ENCODE measurements around the gene PRRX1.

Gene PRRX1

GRCh38 chr1:170720661-170721060 lies 56.7 kb downstream of the PRRX1 start:
- Mint-ChIP-seq H3K9me3 (no peaks in the 10 kb centered on the region), H3K27me3 (peaks cover 7% of the 10 kb centered on the region), H3K36me3 (no peaks in the 10 kb centered on the region), H3K4me1 (no peaks in the 10 kb centered on the region), H3K4me3 (no peak overlapping the region), H3K27ac (no peak overlapping the region)

GRCh38 chr1:170721621-170722020 lies 57.7 kb downstream of the PRRX1 start:
- Mint-ChIP-seq H3K27ac (no peak overlapping the region), H3K4me1 (no peaks in the 10 kb centered on the region), H3K4me3 (no peak overlapping the region), H3K9me3 (no peaks in the 10 kb centered on the region), H3K27me3 (peaks cover 7% of the 10 kb centered on the region), H3K36me3 (no peaks in the 10 kb centered on the region)

GRCh38 chr1:170723518-170723917 lies 59.6 kb downstream of the PRRX1 start:
- H3K4me1 Mint-ChIP-seq: no peaks in the 10 kb centered on the region
- no peaks in the 10 kb centered on the region for H3K9me3 Mint-ChIP-seq
- peaks cover 9% of the 10 kb centered on the region for H3K27me3 Mint-ChIP-seq
- no peak overlapping the region for H3K27ac Mint-ChIP-seq
- H3K4me3 Mint-ChIP-seq: no peak overlapping the region
- no peaks in the 10 kb centered on the region for H3K36me3 Mint-ChIP-seq

- Mint-ChIP-seq H3K36me3 (no peaks in the 10 kb centered on the region), H3K27ac (no peak overlapping the region), H3K9me3 (no peaks in the 10 kb centered on the region), H3K4me1 (no peaks in the 10 kb centered on the region), H3K4me3 (no peak overlapping the region), H3K27me3 (peaks cover 9% of the 10 kb centered on the region)
These were observed 61.4 kb downstream of the PRRX1 start for GRCh38 chr1:170725326-170725725.

- no peaks in the 10 kb centered on the region for H3K9me3 Mint-ChIP-seq
- H3K4me3 Mint-ChIP-seq: no peak overlapping the region
- no peak overlapping the region for H3K27ac Mint-ChIP-seq
- H3K36me3 Mint-ChIP-seq: no peaks in the 10 kb centered on the region
- H3K4me1 Mint-ChIP-seq: no peaks in the 10 kb centered on the region
- peaks cover 5% of the 10 kb centered on the region for H3K27me3 Mint-ChIP-seq
These were observed 64.0 kb downstream of the PRRX1 start for GRCh38 chr1:170727963-170728362.

GRCh38 chr1:170729225-170730002 lies 65.5 kb downstream of the PRRX1 start:
- Mint-ChIP-seq H3K9me3 (no peaks in the 10 kb centered on the region), H3K27ac (no peak overlapping the region), H3K27me3 (peaks cover 8% of the 10 kb centered on the region), H3K36me3 (no peaks in the 10 kb centered on the region), H3K4me1 (no peaks in the 10 kb centered on the region), H3K4me3 (no peak overlapping the region)

GRCh38 chr1:170730014-170730413 lies 66.1 kb downstream of the PRRX1 start:
- no peaks in the 10 kb centered on the region for H3K36me3 Mint-ChIP-seq
- H3K27me3 Mint-ChIP-seq: peaks cover 8% of the 10 kb centered on the region
- no peaks in the 10 kb centered on the region for H3K4me1 Mint-ChIP-seq
- H3K4me3 Mint-ChIP-seq: no peak overlapping the region
- H3K9me3 Mint-ChIP-seq: no peaks in the 10 kb centered on the region
- no peak overlapping the region for H3K27ac Mint-ChIP-seq

GRCh38 chr1:170730438-170730837 lies 66.5 kb downstream of the PRRX1 start:
- no peaks in the 10 kb centered on the region for H3K4me1 Mint-ChIP-seq
- H3K9me3 Mint-ChIP-seq: no peaks in the 10 kb centered on the region
- H3K27ac Mint-ChIP-seq: no peak overlapping the region
- no peak overlapping the region for H3K4me3 Mint-ChIP-seq
- peaks cover 8% of the 10 kb centered on the region for H3K27me3 Mint-ChIP-seq
- no peaks in the 10 kb centered on the region for H3K36me3 Mint-ChIP-seq

- no peaks in the 10 kb centered on the region for H3K36me3 Mint-ChIP-seq
- H3K27ac Mint-ChIP-seq: no peak overlapping the region
- no peaks in the 10 kb centered on the region for H3K9me3 Mint-ChIP-seq
- no peak overlapping the region for H3K4me3 Mint-ChIP-seq
- peaks cover 6% of the 10 kb centered on the region for H3K27me3 Mint-ChIP-seq
- no peaks in the 10 kb centered on the region for H3K4me1 Mint-ChIP-seq
These were observed 67.8 kb downstream of the PRRX1 start for GRCh38 chr1:170731566-170732251.

- Mint-ChIP-seq H3K4me3 (no peak overlapping the region), H3K27me3 (peaks cover 5% of the 10 kb centered on the region), H3K27ac (no peak overlapping the region), H3K9me3 (no peaks in the 10 kb centered on the region), H3K4me1 (no peaks in the 10 kb centered on the region), H3K36me3 (no peaks in the 10 kb centered on the region)
These were observed 68.3 kb downstream of the PRRX1 start for GRCh38 chr1:170732252-170732588.

- Mint-ChIP-seq H3K4me3 (no peak overlapping the region), H3K36me3 (no peaks in the 10 kb centered on the region), H3K27ac (no peak overlapping the region), H3K9me3 (no peaks in the 10 kb centered on the region), H3K27me3 (peaks cover 12% of the 10 kb centered on the region), H3K4me1 (no peaks in the 10 kb centered on the region)
These were observed 70.7 kb downstream of the PRRX1 start for GRCh38 chr1:170734412-170735175.

GRCh38 chr1:170735366-170736263 lies 71.7 kb downstream of the PRRX1 start:
- Mint-ChIP-seq H3K27ac (no peak overlapping the region), H3K4me3 (no peak overlapping the region), H3K4me1 (no peaks in the 10 kb centered on the region), H3K9me3 (peaks cover under 1% of the 10 kb centered on the region), H3K27me3 (peaks cover 12% of the 10 kb centered on the region), H3K36me3 (no peaks in the 10 kb centered on the region)

GRCh38 chr1:170739803-170740202 lies 75.9 kb downstream of the PRRX1 start:
- Mint-ChIP-seq H3K36me3 (no peaks in the 10 kb centered on the region), H3K4me1 (no peaks in the 10 kb centered on the region), H3K27me3 (peaks cover 9% of the 10 kb centered on the region), H3K27ac (no peak overlapping the region), H3K4me3 (no peak overlapping the region), H3K9me3 (peaks cover 5% of the 10 kb centered on the region)

GRCh38 chr1:170741678-170742077 lies 77.7 kb downstream of the PRRX1 start:
- Mint-ChIP-seq H3K36me3 (no peaks in the 10 kb centered on the region), H3K27me3 (peaks cover 7% of the 10 kb centered on the region), H3K27ac (no peak overlapping the region), H3K4me3 (no peak overlapping the region), H3K9me3 (peaks cover 5% of the 10 kb centered on the region), H3K4me1 (no peaks in the 10 kb centered on the region)

GRCh38 chr1:170742600-170742999 lies 78.7 kb downstream of the PRRX1 start:
- peaks cover 5% of the 10 kb centered on the region for H3K9me3 Mint-ChIP-seq
- H3K27ac Mint-ChIP-seq: no peak overlapping the region
- H3K4me3 Mint-ChIP-seq: no peak overlapping the region
- H3K4me1 Mint-ChIP-seq: no peaks in the 10 kb centered on the region
- H3K27me3 Mint-ChIP-seq: peaks cover 6% of the 10 kb centered on the region
- no peaks in the 10 kb centered on the region for H3K36me3 Mint-ChIP-seq

Measured in activated naive CD4-positive, alpha-beta T cell treated with anti-CD3 and anti-CD28 coated beads, Interleukin-2, amount 50 U/mL, for 24 hours (primary cell).